ENCODE results near the gene IMPA2.

Gene IMPA2

DNA sequence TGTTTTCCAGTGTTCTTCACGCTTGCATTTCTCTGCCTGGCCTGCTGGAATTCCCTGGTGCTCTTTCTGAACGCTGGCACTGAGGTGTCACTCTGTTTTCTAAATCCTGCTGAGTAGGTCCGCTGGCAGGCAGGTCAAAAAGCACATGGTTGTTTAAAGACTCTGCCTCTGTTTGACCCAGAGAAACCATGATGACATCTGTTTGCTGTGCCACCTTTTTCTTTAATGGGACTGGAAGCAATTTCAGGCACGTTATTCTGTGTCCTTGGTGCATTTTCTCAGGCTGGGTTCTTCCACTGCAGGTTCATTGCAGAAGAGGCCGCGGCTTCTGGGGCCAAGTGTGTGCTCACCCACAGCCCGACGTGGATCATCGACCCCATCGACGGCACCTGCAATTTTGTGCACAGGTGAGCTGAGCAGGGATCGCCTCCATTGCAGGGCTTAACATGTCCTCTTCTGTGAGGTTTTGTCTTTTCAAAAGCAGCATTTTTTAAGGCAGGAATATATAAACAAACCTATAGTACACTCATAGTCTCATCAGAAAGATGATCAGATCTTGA lies 28.4 kb downstream of the IMPA2 start:
- no peak for ATAC-seq

DNA sequence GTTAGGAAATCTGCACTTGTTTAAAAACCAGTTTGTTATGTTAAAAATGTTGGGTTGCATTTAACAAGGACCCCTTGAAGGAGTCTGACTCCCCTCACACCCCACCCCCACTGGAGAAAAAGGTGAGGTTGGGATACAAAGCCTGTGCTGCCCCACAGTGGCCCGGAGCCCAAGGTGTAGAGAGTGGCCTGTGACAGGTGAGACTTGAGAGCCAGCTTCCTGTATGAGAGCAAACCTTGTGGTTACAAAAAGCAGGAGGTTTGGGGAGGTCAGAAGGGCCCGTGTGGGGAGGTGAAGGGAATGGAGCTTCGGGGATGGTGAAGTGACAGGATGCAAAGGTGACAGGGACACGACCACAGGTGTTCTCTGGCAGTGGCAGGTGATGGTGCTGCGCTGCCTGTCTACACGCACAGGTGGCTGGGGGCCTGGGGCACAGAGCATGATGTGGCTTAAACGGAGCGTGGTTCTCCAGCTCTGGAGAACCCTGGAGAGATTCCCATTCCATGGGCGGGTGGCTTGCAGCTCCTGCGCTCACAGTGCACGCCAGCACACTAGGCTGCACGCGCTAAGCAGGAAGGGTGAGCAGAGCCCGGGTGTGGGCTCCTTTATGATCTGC lies 29.0 kb downstream of the IMPA2 start:
- ATAC-seq: no peak

GRCh38 chr18:12011199-12011956 lies 30.1 kb downstream of the IMPA2 start:
- no peak for ATAC-seq

DNA sequence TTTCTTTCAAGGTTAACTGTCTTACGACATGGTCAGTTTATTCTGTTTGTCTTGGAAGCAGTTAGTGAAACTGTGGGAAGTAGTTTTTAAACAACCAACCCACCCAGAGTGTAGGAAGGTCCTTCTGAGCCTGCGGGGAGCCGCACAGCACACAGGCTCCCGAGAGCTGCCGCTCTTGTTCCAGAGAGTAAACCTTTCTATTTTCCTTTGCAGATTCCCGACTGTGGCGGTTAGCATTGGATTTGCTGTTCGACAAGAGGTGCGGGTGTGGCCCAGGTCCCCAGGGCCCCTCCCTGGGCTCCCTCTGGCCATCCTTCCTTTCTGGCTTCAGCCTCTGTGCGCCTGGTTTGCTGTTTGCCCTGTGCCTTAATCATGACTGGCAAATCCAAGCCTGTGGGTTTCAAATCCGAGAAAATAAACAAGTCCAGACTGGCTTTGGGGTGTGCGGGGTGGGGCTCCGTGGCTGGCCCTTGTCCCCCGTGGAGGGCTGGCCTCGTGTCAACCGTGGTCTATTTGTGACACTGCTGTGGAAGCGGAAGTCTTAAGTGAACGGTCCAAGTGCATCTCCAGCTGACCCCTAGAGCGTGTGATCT lies 30.7 kb downstream of the IMPA2 start:
- ATAC-seq: no peak

GRCh38 chr18:12012697-12013096 lies 31.4 kb downstream of the IMPA2 start:
- ATAC-seq: no peak

DNA sequence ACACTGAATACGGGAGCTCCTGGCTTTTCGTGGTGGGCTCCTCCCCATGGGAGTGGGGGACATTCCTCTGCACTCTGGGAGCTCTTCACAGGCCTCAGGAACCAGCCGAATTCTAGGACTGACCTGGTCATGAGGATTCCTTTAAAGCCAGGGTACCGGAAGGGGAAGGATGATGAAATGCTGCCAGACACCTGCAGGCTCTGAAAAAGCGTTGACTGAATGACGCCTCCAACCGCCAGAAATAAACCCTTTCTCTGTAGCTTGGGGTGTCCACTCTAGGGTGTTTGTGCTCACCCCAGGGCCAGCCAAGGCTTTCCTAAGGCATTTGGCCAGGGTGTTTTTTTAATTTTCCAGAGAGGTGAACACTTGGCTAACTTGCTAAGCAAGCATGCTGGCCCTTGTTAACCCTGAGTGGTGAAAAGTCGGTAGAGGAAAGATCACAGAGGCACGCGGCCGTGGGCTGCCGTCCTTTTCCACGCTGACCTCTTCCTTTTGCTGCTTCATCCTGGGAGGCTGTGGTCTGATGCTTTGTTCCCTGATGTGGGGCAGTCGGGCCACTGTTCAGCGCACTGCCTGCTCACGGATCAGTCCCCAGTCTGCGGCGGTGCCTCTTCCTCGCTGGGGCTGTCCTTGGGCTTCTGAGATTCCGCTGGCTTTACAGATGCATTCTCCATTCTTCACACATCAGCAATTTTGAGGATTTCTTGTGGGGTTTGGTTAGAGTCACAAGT lies 32.0 kb downstream of the IMPA2 start:
- no peak for ATAC-seq

- no peak for ATAC-seq
Observed at GRCh38 chr18:12014086-12014485, 32.8 kb downstream of the IMPA2 start.

- ATAC-seq: no peak
Observed at GRCh38 chr18:12014521-12015415, 33.5 kb downstream of the IMPA2 start.

DNA sequence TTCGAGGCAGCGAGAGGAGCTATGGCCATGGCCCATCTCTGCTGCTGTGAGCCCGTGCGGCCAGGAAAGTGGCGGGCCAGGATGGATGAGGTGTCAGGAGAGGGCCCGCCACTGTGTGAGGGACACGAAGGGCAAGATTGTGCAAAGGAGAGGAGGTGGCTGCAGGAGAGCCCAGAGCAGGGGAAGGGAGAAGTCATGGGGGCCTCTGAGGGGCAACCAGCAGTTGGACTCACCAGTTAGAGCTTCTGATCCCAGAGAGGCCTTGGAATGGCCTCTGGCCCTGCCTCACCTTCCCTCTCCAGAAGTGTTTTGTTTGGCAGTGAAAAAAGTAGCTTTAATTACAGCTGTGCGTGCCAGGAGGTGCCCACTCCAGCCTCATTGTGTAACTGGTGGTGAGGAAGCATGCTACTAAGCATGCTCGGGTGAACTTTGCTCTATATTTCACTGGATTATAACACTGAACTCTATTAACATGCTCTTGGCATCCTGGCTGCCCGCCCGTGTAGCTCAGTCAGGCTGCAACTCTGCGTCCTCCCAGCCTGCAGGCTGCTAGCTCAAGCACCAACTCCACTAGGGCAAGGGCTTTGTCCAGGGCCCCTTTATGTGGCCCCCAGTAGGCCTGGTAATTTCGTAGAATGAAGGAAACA lies 34.2 kb downstream of the IMPA2 start:
- no peak for ATAC-seq

DNA sequence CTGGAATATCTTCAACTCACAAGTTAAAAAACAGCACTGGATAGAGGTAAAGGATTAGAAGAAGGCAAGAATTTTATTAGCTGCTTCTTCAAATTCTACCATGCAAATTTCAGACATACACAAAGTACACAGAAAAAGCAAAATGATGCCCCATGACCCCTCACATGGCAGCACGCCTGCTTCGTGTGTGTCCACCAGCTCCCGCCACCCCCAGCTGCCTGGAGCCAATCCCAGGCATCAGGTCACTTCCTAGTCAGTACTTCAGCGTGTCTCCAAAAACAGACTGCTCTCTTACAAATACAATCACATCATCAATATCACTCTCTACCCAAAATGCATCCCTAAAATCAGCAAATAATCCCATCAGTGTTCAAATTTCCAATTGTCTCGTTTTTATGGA lies 35.8 kb downstream of the IMPA2 start:
- ATAC-seq: no peak

DNA sequence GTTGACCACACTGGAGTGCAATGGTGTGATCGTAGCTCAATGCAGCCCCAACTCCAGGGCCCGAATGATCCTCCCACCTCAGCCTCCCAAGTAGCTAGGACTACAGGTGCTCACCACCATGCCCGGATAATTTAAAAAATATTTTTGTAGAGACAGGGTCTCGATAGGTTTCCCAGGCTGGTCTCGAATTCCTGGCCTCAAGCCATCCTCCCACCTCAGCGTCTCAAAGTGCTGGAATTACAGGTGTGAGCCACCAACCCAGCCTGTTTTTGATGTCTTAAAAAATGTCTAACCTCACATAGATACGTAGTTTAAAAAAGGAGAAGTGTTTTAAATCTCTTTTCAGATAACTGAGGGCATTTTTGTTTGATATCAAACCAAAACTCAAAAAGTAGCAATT lies 37.6 kb downstream of the IMPA2 start:
- ATAC-seq: no peak

- ATAC-seq: no peak
Observed at GRCh38 chr18:12021077-12021476, 39.8 kb downstream of the IMPA2 start.

DNA sequence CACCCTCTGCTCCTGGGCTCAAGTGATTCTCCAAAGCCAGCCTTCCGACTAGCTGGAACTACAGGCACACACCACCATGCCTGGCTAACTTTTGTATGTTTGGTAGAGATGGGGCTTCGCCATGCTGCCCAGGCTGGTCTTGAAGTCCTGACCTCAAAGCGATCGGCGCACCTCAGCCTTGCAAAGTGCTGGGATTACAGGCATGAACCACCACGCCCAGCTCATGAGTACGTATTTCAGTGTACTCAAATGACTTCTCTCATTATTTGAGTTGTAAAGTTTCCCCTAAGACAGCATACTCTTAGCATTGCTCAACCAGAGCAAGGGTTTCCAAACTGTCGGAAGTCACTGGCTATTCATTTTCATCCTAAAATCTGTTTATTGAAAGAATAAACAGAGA lies 40.3 kb downstream of the IMPA2 start:
- no peak for ATAC-seq

DNA sequence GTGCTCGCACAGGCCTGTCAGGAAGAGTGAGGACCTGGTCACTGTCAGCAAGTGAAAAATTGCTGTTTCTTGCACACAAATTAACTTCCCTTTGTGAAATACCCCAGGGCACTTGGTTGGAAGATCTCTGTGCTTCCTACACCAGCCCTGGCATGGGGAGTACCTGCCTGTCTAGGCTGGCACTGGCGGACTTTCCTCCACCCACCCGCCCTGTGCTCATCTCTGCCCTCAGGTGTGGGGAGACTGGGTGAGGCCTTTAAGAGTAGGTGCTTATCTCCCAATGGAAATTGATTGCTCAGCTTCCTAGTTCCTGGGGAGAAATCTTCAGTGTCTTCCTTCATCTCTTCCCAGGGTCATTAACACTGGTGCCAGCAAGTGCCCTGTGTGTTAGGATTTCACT lies 42.1 kb downstream of the IMPA2 start:
- no peak for ATAC-seq

DNA sequence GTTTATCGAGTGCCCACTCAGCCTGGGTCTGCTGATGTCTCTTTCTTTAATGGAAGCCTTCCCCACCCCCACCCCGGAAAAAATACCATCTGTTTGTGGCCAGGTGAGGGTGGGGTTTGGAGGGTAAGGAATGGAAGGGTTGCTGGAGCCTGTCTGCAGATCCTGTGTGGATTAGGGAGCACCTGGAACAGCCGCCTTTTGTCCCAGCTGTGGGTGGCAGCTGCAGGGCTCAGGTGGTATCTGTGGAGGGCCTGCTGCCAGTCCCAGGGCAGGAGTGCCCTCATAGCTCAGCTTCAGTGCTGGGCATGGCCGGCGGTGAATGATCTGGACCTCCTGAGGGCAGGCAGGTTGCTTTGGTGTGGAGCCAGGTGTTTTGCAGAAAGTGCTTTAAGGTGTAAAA lies 45.3 kb downstream of the IMPA2 start:
- ATAC-seq: no peak

- ATAC-seq: no peak
Observed at GRCh38 chr18:12027046-12027445, 45.7 kb downstream of the IMPA2 start.

DNA sequence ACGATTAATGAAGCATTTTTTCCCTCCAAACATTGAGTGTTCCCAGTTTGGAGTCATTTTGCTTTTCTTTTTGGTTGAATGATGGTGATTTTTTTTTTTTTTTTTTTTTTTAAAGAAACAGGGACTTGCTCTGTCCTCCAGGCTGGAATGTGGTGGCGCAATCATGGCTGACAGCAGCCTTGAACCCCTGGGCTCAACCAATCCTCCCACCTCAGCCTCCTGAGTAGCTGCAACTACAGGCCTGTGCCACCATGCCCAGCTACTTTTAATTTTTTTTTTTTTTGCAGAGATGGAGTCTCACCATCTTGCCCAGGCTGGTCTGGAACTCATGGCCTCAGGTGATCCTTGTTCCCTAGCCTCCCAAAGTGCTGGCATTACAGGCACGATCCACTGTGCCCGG lies 46.2 kb downstream of the IMPA2 start:
- ATAC-seq: no peak

DNA sequence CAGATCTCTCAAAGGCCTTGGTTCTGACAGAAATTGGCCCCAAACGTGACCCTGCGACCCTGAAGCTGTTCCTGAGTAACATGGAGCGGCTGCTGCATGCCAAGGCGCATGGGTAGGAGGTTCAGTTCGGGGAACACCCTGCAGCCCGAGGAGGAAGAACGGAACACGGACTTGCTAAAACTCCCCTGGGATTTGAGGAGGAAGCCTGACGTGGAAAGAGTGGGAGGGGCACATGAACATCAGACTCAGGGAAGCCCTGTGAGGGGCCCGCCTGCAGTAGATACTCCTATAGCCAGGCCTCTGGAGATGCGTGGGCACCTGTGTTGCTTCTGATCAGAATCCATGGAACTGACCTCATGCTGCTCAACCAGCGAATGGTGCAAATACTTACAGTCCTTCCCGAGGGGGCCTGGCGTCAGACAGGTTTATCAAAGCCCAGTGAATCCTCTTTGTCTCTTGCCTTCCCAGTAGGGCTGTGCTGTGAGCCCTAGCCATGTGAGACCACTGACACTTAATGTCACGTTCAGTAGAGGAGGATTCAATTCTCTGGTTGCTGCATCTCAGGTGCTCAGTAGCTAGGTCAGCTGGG lies 46.8 kb downstream of the IMPA2 start:
- ATAC-seq: no peak

DNA sequence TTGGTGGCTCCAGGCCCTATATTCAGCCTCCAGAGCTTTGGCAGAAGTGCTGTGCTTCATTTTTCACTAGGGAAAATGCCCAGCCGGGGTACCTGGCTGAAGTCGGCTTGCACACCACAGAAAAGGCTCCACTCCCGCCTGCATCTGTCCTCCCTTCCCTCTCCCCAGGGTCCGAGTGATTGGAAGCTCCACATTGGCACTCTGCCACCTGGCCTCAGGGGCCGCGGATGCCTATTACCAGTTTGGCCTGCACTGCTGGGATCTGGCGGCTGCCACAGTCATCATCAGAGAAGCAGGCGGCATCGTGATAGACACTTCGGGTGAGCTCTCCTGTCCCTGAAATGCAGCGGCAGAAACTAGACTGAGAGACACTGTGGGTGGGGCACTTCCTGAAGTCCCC lies 47.4 kb downstream of the IMPA2 start:
- no peak for ATAC-seq

GRCh38 chr18:12029786-12030584 lies 48.7 kb downstream of the IMPA2 start:
- ATAC-seq: no peak
